ENCODE measurements around the gene TELO2.
A peak's percentile ranks its signal among the peaks of the same experiment; 100 is the strongest.

The TELO2 gene

DNA sequence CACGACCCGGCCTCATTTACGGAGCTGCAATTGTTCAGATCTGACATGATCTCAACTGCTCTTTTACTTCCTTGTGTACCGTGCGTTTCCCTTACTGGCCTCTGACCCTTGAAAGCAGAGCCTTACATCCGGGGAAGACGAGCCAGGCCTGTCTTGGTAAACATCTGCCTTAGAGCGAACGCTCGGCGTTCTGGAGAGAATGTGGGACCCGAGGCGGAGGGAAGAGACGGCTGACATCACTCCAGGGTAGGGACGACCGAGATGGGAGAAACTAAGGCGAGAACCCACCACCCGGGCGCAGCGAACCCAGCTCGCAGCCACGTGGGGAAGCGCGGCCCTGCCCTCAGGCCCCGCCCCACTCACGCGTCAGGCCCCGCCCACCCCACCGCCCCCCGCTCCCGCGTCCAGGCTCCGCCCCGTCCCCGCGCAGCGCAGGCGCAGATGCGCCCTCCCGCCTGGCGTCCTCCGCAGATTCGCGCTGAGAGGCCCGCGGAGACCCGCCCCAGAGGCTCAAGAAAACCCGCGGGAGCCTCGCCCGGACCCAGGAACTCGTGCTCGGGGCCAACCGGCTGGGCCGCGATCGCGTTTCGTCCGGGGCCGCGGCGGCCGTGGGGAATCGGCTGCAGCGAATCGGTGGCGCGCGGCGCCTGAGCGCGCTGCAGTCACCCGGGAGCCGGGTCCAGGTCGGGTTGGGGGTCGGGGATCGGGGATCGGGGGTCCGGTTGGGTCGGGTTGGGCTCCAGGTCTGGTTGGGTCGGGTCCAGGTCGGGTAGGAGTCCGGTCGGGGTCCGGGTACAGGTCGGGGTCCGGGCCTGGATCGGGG is at the start of gene TELO2:
Gene TELO2, plus strand, starts transcription at position 438 of the 823 bp plus-strand sequence. CDS start 922 bp downstream, outside the sequence.
- peak; percentile 79 to 93 for DNase-seq

DNA sequence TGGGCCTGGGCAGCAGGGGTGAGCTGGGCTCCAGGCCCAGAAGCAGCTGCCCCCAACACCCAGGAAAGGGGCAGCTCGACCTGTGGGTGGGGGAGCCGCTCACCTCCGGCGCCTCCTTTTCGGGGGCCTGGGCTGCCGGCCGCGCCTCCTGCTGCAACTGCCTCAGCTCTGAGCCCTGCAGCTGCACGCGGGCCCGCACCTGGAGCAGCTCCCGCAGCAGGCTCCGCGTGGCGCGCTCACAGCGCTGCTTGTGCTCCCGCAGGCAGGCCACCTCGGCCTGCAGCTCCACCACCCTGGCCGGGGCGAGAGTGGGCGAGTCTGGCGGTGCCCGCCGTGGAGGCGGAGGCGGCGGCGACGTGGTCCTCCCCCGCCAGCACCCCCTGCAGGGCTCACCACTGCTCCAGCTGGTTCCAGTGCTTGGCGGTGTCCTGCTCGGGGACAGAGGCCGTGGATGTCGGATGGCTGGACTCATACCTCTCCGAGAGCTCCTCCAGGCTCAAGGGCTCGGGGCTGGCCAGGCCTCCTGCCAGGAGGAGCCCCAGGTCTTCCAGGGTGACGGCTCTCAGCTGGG is 49.7 kb upstream of the TELO2 start:
- DNase-seq, result no peak

DNA sequence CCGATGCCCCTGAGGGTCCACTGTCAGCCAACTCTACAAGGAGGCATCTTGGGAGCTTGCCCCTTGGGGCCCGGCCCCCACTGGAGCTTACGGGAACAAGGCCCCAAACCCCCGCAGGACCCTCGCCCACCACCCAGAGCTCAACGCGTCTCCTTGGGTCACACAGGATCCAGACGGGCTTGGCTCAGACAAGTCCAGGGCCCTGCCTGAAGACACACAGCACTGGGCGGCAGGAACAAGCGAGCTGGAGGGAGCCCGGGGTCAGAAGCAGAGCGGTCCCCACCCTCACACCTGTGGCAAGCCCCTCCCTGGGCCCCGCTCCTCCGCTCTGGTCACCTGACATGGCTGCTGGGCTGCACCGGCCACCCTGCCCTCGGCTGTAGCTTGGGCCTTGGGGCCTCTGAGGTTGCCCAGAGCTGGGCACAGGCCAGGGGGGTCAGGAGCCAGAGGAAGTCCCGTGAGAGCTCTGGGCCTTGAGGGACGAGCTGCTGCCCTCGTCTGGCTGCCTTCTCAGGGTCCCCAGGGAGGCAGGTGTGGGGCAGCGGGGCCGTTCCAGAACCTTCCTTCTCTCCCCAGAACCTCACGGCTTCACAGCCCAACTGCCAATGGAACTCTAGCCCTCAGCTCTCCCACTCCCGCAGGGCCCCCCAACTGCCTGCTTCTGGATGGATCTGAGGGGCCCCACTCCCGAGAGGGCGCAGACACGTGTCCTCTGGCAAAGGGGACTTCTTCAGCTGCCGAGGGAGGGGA is 49.0 kb upstream of the TELO2 start, which contains the start of gene CCDC154:
Gene CCDC154, minus strand, starts transcription at position 577 of the 750 bp plus-strand sequence. Its CDS starts 234 bp downstream, at position 343.
- DNase-seq, result no peak

DNA sequence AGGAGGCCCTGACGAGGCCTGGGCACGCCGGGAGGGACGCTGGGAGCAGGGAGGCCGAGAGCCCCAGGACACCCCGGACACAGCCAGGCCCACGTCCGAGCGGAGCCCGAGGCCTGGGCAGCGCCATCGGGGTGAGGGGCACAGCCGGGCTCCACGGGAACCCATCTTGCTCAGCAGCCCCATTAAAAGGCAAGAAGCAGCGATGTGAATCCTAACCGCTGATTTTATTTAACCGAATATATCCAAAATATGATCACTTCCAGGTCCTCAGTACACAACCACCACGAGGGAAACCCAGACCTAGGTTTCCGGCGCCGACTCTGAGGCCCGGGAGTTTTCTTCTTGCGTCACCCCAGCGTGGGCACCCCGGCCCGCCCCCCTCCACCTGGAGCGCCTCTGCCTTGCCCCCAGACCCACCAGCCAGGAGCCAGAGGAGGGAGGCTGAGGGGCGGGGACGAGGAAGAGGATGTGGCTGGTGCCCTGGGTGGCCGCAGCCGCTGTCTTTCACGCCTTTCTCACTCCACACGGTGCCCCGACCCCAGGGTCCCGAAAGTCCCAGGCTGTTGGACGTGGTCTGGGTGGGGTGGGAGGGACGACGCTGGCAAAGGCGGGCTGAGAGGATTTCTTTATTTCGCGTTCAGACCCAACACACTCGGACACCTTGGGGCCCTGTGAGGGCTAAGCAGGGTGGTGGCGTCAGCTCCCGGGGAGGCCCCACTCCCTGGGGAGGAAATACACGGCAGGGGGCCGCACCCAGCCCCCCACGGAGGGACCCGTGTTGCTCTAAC is 48.2 kb upstream of the TELO2 start:
- DNase-seq, result no peak

DNA sequence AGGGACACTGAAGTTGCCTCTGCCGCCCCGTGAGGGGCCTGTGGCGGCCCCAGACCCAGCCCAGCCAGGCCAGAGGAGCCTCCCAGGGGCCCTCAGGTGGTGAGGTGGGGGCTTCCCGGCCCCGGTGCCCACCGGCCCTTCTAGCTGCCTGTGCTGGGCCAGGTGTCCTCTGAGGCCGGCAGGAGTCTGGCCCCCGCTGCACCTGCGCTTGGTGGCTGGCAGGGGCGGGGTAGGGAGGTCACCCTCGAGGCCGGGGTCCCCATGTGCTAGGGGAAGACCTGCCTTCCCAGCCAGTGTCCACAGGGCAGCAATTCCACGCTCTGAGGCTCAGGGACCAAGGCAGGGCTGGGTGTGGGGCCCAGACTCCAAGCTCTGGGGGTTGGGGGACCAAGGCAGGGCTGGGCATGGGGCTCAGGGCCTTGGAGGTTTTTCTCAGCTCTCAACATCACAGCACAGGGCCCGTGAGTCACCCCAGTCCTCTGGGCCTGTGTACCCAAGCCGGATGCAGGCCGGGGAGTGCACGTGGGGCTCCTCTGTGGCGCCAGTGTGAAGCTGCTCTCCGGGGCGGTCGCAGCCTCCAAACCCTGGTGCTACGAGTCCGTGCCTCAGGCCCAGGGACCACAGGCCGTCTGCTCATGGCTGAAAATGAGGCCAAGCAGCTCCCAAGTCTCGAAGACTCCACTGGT is 47.5 kb upstream of the TELO2 start:
- no peak for DNase-seq

DNA sequence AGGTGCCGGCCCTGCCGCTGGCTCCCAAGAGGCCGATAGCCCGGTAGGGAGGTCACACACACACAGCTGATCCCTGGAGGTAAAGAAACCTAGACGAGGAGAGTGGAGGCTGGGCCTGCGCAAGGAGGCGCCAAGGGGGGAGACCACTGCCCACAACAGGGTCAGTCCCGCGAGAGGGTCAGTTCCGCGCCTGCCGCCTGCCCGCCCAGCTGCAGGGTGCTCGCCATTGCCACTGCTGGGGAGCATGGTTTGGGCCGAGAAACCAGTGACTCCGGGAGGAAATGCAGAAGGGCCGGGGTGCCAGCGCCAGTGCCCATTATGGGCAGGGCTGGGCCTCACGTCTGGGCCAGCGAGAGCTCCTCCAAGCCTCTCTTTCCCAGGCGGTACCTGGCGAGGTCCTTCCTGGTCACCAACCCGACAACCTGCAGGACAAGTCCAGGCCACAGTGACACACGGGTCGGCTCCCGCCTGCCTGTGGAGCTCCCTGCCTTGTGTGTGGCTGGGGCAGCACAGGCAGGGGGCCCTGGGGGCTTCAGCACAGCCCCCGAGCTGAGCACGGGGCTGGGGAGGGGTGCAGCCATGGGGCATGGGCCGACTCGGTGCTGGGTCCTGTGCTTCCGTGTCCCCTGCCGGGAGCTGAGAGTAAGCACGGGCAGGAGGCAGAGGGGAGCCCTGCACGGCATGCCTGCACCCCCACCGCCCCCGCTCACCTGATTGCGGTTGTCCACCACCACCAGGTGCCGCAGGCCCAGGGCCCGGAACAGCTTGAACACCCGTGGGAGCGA is 46.7 kb upstream of the TELO2 start:
- DNase-seq, result no peak

DNA sequence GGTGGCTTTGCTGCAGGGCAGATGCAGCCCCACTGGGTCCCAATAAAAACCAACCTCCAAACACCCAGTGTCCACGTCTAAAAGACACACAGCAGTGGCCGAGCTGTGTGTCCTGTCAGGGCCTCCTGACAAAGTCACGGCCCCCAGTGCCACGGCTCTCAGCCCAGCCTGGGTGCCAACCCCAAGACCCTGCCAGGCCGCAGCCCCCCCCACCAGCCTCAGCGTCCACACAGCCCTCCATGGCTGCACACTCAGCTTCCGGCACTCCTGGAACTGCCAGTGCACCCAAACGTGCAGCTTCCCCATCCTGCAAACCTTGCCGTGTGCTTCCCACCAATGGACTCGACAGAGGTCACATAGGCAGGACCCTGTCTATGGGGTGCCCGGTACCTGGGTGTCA is 45.2 kb upstream of the TELO2 start:
- no peak for DNase-seq

DNA sequence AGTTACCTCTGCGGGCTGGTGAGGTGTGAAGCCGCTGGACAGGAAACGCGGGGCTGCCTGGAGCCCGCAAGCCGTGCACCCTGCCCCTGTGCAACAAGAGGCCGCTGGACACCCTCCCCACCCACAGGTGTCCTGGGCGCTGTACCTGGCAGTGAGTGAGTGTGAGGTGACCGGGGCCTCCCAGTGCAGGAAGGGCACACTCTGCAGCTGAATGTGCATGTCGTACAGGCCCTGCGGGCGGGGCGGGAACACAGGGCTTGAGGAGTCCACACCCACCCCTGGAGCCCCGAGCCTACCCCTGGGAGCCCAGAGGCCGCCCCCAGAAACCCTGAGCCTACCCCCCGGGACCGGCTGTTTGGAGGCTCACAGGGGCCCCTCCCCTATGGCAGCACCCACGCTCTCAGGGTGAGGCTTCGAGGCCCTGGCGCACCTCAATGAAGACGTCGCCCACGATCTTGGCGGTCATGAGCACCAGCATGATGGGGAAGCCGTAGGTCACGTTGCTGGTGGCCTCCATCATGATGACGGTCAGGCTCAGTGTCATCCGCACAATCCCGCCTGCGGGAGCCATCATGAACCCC is 44.5 kb upstream of the TELO2 start:
- DNase-seq, result no peak

DNA sequence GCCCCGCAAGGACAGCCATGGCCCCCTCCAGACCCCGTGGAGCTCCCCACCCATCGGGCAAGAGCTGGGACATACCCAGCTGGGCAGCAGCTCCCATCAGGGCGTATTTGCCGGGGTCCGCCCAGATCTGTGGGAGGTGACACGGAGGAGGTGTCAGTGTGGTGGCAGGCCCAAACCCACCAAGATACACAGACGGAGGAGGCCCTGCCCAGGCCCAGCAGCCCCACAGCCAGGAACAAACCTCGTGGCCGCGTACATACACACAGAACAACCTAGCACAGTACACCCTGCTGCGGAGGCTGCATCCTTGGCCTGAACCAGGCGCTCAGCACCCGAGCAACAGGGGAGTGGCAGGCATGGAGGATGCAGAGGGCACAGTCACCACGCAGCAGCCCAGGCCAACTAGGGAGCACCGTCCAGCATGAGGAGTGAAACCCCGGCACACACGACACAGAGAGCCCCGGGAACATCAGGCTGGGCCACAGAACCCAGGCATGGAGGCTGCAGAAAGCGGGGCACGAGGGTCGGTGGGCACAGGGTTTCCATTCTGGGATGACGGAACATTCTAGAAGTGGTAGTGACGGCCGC is 43.9 kb upstream of the TELO2 start:
- DNase-seq, result no peak

DNA sequence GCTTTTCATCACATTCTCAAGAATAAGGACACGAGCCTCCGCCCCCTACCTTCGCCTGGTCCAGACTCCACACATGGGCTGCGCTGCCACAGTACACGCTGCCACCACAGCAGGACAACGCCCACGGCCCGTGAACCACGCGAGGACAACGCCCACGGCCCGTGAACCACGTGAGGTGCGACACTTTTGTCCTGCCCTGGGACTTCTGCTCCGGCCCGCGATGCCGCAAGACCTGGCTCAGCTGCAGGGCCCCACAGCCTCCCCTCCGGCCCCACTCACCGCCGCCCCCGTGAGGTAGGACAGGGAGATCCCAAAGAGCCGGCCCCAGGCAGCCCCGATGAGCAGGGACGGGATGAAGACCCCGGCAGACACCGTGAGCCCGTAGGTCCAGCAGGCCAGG is 42.9 kb upstream of the TELO2 start:
- no peak for DNase-seq

DNA sequence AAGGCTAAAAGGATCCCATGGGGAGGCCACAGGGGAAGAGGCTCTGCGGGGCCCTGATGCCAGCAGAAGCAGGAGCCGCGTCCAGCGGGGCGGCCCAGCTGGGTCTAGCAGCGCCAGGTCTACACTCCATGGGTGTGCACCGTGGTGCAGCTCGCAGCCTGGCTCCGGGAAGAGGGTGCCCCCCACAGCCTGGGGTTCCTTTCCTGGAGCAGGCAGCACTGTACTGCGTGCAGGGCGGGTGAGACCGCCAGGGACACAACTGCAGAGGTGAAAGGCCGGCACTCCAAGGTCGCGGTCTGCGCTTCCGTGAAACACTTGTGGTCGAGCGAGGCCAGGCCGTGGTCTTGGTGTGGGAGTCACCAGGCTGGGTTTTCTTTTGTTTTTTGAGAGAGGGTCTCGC is 42.3 kb upstream of the TELO2 start:
- DNase-seq, result no peak

DNA sequence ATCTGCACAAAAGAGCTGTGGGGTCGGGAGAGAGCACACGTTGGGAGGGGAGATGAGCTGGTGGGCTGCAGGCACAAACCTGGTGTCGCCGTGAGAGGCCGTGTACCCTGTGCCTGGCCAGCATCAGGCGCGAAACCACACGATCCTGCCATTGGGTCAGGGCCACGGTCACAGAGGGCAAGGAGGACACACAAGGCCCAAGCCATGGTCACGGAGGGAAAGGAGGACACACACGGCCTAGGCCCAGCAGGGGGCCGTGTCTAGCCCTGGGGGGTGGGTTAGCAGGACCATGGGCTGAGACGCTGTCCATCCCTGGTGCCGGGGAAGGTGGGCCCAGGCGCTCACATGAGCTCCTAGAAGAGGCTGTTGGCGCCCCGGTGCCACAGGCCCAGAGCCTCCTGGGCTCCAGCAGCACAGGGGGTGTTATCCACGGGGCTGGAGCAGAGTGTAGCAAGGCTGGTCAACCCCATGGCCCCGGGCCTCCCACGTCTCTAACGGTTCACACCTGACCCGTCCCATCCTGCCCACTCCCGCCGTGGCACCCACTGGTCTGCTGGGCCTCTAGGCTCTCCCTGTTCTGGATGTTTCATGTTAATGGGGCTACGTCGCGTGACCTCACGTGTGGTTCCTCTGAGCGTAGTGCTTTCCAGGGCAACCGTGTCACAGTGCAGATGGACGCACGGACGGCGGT is 41.3 kb upstream of the TELO2 start:
- DNase-seq, result no peak

DNA sequence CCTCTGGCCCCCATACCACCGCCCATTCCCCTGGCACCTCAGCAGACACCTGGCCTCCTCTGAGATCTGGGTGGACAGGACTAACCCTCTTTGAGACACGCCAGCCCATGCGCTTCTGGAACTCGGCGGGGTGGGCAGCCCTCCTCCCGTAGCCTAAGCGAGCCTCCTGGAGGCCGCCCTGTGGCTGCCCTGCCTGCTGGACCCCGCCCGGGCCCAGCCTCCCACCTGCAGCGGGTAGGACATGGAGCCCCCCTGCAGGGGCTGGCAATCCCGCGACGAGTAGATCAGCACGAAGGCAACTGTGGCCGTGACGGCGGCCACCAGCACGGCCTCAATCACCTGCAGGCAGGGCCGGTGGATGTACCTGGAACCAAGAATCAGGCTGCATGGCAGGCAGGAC is 40.6 kb upstream of the TELO2 start:
- no peak for DNase-seq

DNA sequence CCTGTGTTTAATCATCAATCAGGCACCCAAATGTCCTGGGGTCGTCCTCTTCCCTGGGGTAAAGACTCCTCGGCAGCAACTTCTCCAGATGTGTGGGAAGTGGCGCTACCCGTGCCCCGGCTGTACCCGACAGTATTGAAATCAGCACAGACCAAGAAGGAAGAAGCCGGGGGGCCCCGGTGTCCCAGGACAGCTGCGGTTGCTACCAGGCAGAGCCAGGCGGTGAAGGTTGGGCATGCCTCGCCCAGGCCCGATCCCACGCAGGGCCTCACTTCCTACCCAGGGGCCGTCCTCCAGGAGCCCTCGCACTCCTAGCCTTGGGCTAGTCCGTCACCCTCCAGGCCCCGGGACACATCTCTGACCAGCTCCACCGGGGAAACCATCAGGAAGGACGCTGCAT is 39.8 kb upstream of the TELO2 start:
- no peak for DNase-seq

DNA sequence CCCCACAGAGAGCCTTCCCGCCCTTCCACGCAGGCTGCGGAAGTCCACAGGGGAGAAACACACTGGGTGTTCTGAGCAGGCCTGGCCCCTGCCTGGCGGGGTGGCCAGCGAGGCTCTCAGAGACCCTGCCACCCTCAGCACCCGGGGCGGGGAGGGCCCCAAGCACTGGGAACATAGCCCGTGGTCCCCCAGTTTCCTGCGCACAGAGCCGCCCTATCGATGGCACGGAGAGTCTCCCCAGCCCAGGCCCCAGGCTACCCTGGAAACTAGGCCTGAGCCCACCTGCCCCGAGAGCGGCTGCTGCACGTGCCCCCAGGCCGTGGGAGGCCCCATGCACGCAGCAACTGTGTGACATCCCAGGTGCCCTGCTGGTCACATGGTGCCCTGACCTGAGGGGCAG is 38.6 kb upstream of the TELO2 start:
- DNase-seq, result no peak

DNA sequence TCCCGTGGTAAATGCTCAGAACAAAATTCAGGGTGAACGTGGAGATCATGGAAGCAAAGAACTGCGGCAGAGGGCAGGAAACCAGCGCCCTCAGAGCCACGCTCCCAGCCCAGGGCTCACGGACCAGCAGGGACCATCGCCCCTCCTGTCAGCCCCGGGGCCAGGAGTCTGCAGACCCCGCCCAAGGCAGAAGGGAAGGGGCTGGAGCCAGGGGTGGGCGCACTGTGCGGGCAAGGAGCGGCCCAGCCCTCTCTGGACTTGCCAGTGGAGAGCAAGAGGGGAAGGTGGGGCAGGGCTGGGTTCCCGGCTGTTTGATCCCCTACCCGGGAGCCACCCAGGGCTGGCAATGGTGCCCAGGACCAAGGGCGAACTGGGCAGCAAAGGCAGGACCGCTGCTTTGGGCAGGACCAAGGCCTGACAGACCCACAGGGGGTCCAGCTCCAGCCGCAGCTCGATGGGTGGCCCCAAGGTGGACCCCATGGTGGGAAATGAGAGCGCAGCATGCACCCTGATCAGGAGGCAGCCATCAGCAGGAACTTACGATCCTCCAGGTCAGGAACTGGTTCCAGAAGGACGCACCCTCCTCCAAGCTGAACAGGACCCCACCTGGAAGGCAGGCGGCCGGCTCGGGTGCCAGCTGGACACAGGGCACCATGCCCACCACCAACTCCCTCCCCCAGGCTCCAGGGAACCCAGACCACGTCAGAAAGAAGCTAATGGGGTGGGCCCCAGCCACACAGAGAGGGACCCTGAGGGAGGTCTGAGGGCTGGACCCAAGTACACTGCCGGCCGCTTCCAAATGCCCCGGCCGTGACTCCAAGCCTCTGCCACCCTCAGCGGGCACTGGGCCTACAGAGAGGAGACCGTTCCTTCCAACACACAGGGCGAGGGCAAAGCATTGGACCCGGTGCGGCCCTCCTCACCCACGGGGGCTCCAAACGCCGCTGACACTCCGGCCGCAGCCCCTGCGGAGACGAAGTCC is 37.7 kb upstream of the TELO2 start:
- no peak for DNase-seq

DNA sequence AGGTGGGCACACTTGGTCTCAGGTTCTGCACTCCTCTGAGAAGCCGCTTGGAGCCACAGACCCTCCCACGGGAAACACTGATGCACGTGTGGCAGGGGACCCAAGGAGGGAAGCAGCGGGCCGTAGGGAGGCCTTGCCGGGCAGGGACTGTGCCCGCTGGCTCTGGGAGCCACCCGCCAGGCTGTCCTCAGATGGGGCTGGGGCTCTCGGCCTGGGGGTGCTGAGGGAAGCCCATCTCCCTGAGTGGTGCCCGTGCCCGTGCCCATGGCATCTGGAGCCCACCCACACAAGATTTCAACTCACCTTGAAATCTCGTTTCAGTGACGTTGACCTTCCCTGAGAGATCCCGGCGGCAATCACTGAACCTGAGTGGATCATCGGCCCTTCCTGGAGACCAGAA is 36.2 kb upstream of the TELO2 start:
- no peak for DNase-seq

DNA sequence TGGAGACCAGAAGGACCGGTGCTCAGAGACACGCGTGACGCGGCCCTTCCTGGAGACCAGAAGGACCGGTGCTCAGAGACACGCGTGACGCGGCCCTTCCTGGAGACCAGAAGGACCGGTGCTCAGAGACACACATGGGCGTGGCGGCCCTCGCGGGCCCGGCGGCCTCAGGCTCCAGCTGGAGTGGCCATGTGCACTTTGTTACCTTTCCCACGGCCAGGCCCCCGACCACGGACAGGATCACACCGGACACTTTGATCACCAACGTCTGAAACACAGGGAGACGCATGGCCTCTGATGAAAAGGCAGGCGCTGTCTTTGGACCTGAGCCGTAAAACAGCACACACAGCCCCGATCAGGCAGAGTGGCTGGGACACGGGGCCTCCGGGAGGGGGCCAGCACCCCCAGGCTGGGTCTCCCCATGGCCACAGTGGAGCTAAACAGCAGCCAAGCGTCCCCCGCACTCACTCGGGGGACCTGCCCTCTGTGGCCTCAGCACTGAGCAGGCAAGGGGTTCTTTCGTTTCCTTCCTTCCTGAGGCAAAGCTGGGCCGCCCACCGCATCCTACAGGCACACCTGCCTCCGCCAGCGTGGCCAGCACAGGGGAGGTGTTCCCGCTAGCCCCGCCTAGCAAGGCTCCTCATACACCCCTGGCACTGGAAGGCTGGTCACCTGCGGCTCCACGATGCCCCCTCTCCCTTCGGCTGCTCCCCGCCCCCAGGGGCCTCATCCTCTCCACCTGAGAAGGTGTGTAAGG is 35.5 kb upstream of the TELO2 start:
- DNase-seq, result no peak

Data from stimulated activated CD4-positive, alpha-beta T cell treated with anti-CD3 and anti-CD28 coated beads, Interleukin-4, amount 100 ng/mL, for 4 hours (primary cell).